ENCODE measurements around the gene ZNF892. TPM values are rescaled to one million over a fixed set of nuclear protein-coding genes. Genes with fewer than 3 reads are reported as not detected.

ZNF892 gene
- total and polyA plus RNA-seq, 9 of the 15 experiments (the other 6 are each of a cell fraction or from before 2014, with no cell fraction given) = 0.07 to 0.13 (median 0.09) TPM; not detected in 6

GRCh38 chr2:95234286-95234785, 27.0 kb downstream of the ZNF892 start:
- no peak overlapping the region for H3K27ac ChIP-seq (ENCODE audit: extremely low read depth, low read depth, low read length)
- H3K9me3 ChIP-seq (replicated peaks; ENCODE audit: control insufficient read depth, insufficient read depth, low read depth, low read length) = no peaks in the 10 kb centered on the region
- no peak overlapping the region for H3K4me3 ChIP-seq
- BruUV-seq (replicated peaks) = no TSS peak
- FAIRE-seq = no peak
- no peak overlapping the region for H3K4me2 ChIP-seq (ENCODE audit: insufficient read depth, low read length)
- peaks cover 0 to 8% of the 10 kb centered on the region in 2 experiments; a peak in 3 of 5 replicates for H3K27me3 ChIP-seq (ENCODE audit: control insufficient read depth in 2 of 2, insufficient read depth in 2 of 2, low read length in 2 of 2)
- H4K20me1 ChIP-seq (replicated peaks; ENCODE audit: control insufficient read depth, insufficient read depth, low read length) = no peaks in the 10 kb centered on the region
- H3K36me3 ChIP-seq (ENCODE audit: control insufficient read depth, insufficient read depth, low read length) = no peaks in the 10 kb centered on the region
- ATAC-seq = no peak; the same call in 2 of the 3 replicates
- H3K9me1 ChIP-seq (ENCODE audit: control insufficient read depth, insufficient read depth, low read length) = no peaks in the 10 kb centered on the region
- no peak overlapping the region for H3K9ac ChIP-seq (ENCODE audit: insufficient read depth in 1 of 2, low read depth in 2 of 2, low read length in 2 of 2)
- no peaks in the 10 kb centered on the region for H3K79me2 ChIP-seq (ENCODE audit: control insufficient read depth, insufficient read depth, low read length)
- H2AFZ ChIP-seq (ENCODE audit: low read depth, low read length) = no peak overlapping the region
- WGBS (ENCODE audit: insufficient coverage, low coverage, missing lambda C conversion rate) = 5% methylated on average over 5 of the region's 5 CpGs
- intact Hi-C loops (cut with micrococcal nuclease) = no loop called here
- in situ Hi-C loops (cut with MboI) = no loop called here
- H3K4me1 ChIP-seq (replicated peaks in 1 of 2; ENCODE audit: control insufficient read depth in 2 of 2, insufficient read depth in 2 of 2, low read length in 2 of 2) = no peaks in the 10 kb centered on the region
- ChIA-PET POLR2A (no interaction called here), CTCF (ENCODE audit: low intra/inter-chr PET ratio) (no interaction called here)
- no peak for DNase-seq (ENCODE audit: extremely low read depth in 1 of 4, low spot score in 3 of 4)
- TF ChIP-seq RERE (CRISPR knock-in tag; IDR thresholded peaks at IDR 0.05; ENCODE audit: borderline replicate concordance) (no peak), ZNF134 (CRISPR knock-in tag; conservative IDR thresholded peaks at IDR 0.05) (no peak), RFX7 (CRISPR knock-in tag; IDR thresholded peaks at IDR 0.05) (no peak), RHOXF2B (CRISPR knock-in tag; conservative IDR thresholded peaks at IDR 0.05) (no peak), ZNF75A (CRISPR knock-in tag; IDR thresholded peaks at IDR 0.05) (no peak), ZNF57 (CRISPR knock-in tag; IDR thresholded peaks at IDR 0.05) (no peak), HNRNPLL (IDR thresholded peaks at IDR 0.05; ENCODE audit: low read depth, low read length, poor library complexity, severe bottlenecking) (no peak), MAFF (IDR thresholded peaks at IDR 0.05; ENCODE audit: low read length) (no peak), ZNF717 (CRISPR knock-in tag; IDR thresholded peaks at IDR 0.05) (no peak), ZBTB43 (CRISPR knock-in tag; IDR thresholded peaks at IDR 0.05) (no peak), ZNF785 (CRISPR knock-in tag; IDR thresholded peaks at IDR 0.05) (no peak), THAP7 (CRISPR knock-in tag; IDR thresholded peaks at IDR 0.05) (no peak), RFX1 (IDR thresholded peaks at IDR 0.05) (no peak), IRF1 (CRISPR knock-in tag; IDR thresholded peaks at IDR 0.05; ENCODE audit: borderline replicate concordance) (no peak), HDAC8 (tag; IDR thresholded peaks at IDR 0.05) (no peak), KDM2B (CRISPR knock-in tag; IDR thresholded peaks at IDR 0.05) (no peak)

Data from K562 (cell line).